Colonic mucosa (tissue), 4 donors: ENCODE measurements around the gene IL13RA2. TPM values are rescaled to one million over a fixed set of nuclear protein-coding genes. Genes with fewer than 3 reads are reported as not detected.

Source experiments
- DNase-seq: peaks from one replicate; pipeline ENCODE4 v3.0.0-alpha.2; 2020
- H3K27ac ChIP-seq: fragments of 200-600 bp; one replicate; pipeline ENCODE4 v1.8.0; 2021
- H3K27me3 ChIP-seq: fragments of 200-600 bp; one replicate; pipeline ENCODE4 v1.8.0; 2021
- H3K36me3 ChIP-seq: fragments of 200-600 bp; one replicate; pipeline ENCODE4 v1.8.0; 2021
- H3K4me1 ChIP-seq: fragments of 200-600 bp; one replicate; pipeline ENCODE4 v1.8.0; 2021; ENCODE audit warnings: mild to moderate bottlenecking
- H3K4me3 ChIP-seq: fragments of 200-600 bp; one replicate; pipeline ENCODE4 v1.8.0; 2021
- H3K9ac ChIP-seq, 2 donors: one replicate each; pipeline ENCODE4 v1.7.0; 2013; ENCODE audit warnings: control low read depth in 2 of 2, low read depth in 2 of 2, low read length in 2 of 2
- H3K9me3 ChIP-seq: fragments of 200-600 bp; one replicate; pipeline ENCODE4 v1.8.0; 2021
- intact Hi-C: fragments of 100-400 bp; cut with DNase I; formaldehyde crosslinking; loops from one replicate; pipeline ENCODE4 v1.14.1; 2022
- total RNA-seq, 2 donors: library from RNA; stranded (reverse); fragmentation: NEBNext Ultra II Directional in 1 of 2; extraction: Animal tissue kit (Norgen Biotek cat#: 25700) in 1 of 2; gene quantifications; one replicate each; pipeline ENCODE4 v1.2.1, GENCODE V29; 2021
- TF ChIP-seq, protein P1 (sequence below): fragments of 200-600 bp; IDR thresholded peaks from one replicate; pipeline ENCODE4 v1.8.0; 2022; ENCODE audit warnings: antibody characterized with exemption, mild to moderate bottlenecking
- donor health status: healthy.
- donor health status: DM: no; HTN: no; CAD: no.
- donor health status: DM: no; HTN: no; CAD: no.

IL13RA2 gene
- total RNA-seq, 2 donors from 2014 or later, result 0.37 TPM; not detected in 1

DNA sequence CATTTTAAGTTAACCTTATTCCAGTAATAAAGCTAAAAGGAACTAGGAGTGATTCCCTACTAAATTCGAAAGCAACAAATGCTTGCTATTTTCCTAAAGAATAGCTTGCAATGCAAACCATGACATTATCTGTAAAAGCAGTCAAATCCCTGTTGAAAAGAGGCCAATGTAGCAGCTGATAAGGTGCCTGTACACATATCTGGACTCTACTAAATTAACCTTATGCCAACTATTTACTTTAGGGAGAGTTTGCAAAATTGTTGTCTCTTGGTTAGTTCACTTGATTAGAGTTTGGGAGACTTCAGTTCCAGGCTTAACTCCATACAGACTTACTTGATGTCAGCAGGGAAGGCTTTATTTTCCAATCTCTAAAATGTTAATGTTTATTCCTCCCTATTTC, 6.0 kb downstream of the IL13RA2 start:
- TF ChIP-seq, protein P1, sequence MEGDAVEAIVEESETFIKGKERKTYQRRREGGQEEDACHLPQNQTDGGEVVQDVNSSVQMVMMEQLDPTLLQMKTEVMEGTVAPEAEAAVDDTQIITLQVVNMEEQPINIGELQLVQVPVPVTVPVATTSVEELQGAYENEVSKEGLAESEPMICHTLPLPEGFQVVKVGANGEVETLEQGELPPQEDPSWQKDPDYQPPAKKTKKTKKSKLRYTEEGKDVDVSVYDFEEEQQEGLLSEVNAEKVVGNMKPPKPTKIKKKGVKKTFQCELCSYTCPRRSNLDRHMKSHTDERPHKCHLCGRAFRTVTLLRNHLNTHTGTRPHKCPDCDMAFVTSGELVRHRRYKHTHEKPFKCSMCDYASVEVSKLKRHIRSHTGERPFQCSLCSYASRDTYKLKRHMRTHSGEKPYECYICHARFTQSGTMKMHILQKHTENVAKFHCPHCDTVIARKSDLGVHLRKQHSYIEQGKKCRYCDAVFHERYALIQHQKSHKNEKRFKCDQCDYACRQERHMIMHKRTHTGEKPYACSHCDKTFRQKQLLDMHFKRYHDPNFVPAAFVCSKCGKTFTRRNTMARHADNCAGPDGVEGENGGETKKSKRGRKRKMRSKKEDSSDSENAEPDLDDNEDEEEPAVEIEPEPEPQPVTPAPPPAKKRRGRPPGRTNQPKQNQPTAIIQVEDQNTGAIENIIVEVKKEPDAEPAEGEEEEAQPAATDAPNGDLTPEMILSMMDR, result no peak
- intact Hi-C loops, result no loop called here
- no peaks in the 10 kb centered on the region for H3K4me1 ChIP-seq

DNA sequence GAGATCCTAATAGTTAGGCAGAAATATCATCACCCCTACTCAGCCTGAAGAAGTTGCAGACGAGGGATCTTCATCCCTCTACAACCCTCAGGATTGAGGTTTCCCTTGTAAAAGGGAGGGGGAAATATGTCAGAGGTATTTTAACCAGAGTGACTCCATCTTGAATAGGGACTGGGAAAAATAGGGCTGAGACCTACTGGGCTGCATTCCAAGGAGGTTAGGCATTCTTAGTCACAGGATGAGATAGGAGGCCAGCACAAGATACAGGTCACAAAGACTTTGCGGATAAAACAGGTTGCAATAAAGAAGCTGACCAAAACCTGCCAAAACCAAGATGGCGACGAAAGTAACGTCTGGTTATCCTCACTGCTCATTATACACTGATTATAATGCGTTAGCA, 17.5 kb downstream of the IL13RA2 start:
- Histone ChIP-seq H3K36me3 (no peaks in the 10 kb centered on the region), H3K4me3 (no peak overlapping the region), H3K27me3 (no peaks in the 10 kb centered on the region), H3K9ac (no peak overlapping the region), H3K4me1 (no peaks in the 10 kb centered on the region), H3K9me3 (no peaks in the 10 kb centered on the region), H3K27ac (no peak overlapping the region)
- TF ChIP-seq, protein P1, result no peak
- no peak for DNase-seq
- intact Hi-C loops, result no loop called here

More for the DNA sequence above, 6.0 kb downstream of the IL13RA2 start:
- H3K27ac ChIP-seq, result no peak overlapping the region
- H3K9me3 ChIP-seq, result no peaks in the 10 kb centered on the region
- H3K4me3 ChIP-seq, result no peak overlapping the region
- H3K36me3 ChIP-seq, result no peaks in the 10 kb centered on the region
- DNase-seq, result no peak
- H3K9ac ChIP-seq, result no peak overlapping the region
- H3K27me3 ChIP-seq, result peaks cover 4% of the 10 kb centered on the region

DNA sequence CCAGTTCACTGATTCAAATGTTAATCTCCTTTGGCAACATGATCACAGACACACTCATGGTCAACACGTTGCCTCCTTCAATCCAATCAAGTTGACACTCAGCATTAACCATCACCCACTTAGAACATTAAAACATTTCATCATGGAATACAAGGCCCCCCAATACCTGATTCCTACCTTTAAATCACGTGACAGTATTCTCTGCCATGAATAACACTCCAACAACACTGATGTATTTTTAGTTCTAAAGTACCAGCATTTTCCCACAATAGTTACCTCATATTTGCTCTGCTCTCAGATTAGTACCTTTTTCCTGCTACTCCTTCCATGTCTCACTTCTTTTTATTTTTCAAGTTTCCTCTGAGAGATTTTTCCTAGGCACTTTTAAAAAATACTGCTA, 19.6 kb downstream of the IL13RA2 start:
- TF ChIP-seq, protein P1, result no peak
- H3K27me3 ChIP-seq, result no peaks in the 10 kb centered on the region
- no peaks in the 10 kb centered on the region for H3K4me1 ChIP-seq
- no peak overlapping the region for H3K27ac ChIP-seq
- intact Hi-C loops, result no loop called here
- H3K9me3 ChIP-seq, result no peaks in the 10 kb centered on the region
- no peak for DNase-seq
- no peak overlapping the region for H3K4me3 ChIP-seq
- no peaks in the 10 kb centered on the region for H3K36me3 ChIP-seq
- H3K9ac ChIP-seq, result no peak overlapping the region

DNA sequence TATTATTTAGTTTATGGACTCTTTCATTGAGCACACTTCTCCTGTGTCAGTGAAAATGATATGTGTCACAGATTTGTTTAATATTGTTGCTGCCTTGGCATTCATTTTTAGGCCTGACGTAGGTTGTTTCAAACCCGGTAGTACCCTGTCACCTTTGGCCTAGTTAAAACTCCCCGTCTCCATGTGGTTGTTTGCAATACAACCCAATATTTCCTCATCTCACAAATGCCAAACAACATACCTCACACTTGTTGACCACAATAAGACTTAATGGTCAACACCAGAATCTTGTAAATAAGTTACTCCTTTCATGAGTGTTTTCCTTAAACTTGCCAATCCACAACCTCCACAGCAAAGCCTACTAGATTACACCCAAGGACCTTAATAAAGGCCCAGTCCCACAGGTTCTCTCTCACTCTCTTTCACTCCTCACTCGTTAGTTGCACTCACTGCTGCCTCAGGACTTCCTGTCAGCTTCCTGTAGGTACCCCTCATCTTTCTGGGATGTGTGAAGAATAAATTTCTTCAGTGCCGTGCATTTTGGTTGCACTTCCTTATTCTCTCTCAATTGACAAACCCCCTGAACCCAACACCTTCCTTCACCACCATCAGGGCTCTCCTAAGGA, 31.3 kb downstream of the IL13RA2 start:
- intact Hi-C loops, result no loop called here

DNA sequence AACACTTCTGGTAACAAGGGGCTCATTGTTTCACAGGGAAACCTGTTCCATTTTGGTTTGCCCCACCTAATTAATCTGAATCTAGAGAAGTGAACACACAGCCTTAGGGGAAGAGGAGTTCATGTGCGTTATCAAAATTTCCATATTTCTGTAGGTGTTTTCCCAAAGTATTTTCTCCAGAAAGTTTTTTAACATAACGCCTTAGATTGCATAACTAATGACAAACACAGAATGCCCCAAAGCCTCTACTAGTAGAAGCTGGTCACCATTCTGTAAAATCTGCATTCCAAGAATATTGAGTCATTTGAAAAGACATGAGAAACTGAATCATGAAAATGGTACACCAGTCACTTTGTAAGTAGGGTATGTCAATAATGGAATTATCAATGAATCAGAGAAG, 41.1 kb downstream of the IL13RA2 start:
- Histone ChIP-seq H3K4me1 (no peaks in the 10 kb centered on the region), H3K36me3 (no peaks in the 10 kb centered on the region), H3K27me3 (no peaks in the 10 kb centered on the region), H3K9ac (no peak overlapping the region), H3K4me3 (no peak overlapping the region), H3K9me3 (no peaks in the 10 kb centered on the region), H3K27ac (no peak overlapping the region)
- DNase-seq, result no peak
- intact Hi-C loops, result no loop called here
- TF ChIP-seq, protein P1, result no peak

More for the DNA sequence above, 31.3 kb downstream of the IL13RA2 start:
- no peaks in the 10 kb centered on the region for H3K4me1 ChIP-seq
- no peak overlapping the region for H3K9ac ChIP-seq
- H3K4me3 ChIP-seq, result no peak overlapping the region
- no peak overlapping the region for H3K27ac ChIP-seq
- H3K9me3 ChIP-seq, result no peaks in the 10 kb centered on the region
- no peaks in the 10 kb centered on the region for H3K27me3 ChIP-seq
- no peaks in the 10 kb centered on the region for H3K36me3 ChIP-seq
- TF ChIP-seq, protein P1, result no peak
- no peak for DNase-seq
